ENCODE measurements around the gene CAMKK2.
"Not testable (repeated sequence)": the region's sequence is repeated elsewhere in the genome, so short reads cannot be mapped to it uniquely, and the experiment has no call there.

Gene CAMKK2

DNA sequence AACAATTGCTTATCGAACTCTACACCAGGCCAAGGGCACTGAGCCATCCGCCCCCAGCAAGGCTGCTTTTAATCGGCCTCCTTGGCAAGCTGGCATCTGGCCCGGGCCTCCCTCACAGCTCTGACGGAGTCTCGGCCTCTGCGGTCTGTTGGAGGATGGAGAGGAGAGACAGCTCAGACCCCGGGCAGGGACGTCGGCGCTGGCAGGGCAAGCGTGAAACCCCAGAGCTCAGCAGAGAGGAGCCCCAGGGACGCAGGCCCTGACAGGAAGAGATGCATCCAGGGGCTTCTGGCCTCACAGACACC is 17.5 kb downstream of the CAMKK2 start:
- no peak for DNase-seq (ENCODE audit: low spot score)

DNA sequence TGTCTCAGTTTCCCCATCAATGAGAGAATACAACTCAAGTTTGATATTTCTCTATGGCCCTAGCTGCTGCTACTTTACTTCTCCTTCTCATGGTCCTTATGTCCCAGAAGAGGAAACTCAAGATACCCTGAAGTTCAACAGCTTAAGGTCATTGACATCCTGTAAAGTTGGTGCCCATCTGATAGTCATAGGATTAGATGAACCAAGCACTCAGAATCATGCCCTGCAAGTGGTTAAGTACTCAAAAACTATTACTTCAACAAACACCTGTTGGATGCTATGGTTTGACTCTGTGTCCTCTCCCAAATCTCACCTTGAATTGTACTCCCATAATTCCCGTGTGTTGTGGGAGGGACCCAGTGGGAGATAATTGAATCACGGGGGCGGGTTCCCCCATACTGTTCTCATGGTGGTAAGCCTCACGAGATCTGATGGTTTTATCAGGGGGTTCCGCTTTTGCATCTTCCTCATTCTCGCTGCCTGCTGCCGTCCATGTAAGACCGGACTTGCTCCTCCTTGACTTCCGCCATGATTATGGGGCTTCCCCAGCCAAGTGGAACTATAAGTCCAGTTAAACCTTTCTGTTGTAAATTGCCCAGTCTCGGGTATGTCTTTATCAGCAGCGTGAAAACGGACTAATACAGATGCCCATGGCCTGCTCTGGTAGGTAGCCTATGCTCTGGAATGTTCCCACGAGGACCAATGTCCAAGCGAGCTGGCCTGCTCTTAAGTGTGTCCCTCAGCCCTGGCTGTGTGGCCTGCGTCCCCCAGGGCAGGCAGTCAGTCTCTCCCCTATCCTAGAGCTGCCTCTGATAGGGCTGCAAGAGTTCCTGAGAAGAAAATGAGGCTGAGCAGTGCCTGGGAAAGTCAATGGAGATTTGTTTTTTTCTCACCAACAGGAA is 18.1 kb downstream of the CAMKK2 start:
- no peak for DNase-seq (ENCODE audit: low spot score)

DNA sequence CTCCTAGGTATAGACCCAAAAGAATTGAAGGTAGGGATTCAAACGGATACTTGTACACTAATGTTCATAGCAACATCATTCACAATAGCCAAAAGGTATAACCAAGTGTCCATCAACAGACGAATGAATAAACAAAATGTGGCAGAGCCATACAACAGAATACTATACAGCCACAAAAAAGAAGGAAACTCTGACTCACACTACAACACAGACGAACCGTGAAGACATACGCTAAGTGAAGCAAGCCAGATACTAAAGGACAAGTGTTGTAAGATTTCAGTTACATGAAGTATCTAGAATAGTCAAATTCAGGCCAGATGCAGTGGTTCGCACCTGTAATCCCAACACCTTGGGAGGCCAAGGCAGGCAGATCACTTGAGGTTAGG is 19.1 kb downstream of the CAMKK2 start:
- no peak for DNase-seq (ENCODE audit: low spot score)

DNA sequence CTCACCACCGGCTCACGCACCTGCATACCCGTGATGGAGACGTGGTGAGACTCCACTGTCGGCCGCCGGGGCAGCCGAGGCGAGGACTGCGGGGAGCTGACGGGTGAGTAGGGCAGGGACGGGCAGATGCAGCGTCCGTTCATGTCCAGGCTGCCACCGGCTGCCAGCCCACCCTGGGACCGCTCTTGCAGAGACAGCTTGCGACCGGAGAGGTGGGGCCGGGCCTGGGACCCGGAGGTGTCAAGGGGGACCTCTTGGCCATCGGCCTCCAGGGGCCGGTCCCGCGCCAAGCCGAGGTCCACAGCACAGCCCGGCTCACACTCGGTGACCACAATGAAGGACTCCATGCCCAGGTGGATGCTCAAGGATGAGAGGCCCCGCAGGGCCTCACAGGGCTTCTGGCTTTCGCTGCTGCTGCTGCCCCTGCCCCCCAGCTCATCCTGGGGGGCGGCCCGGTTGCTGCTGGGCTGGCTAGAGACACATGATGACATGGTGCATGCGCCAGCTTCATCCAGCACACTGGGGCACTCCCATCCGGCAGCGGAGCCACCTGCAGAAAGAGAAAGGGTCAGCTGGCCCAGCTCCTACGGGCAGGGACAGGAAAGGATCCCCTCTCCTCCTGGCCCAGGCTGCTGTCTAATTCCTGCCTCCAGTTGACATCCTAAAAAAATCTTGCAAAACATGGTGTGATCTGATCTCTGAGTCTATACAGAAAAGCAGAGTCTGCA is 22.3 kb downstream of the CAMKK2 start:
- DNase-seq (ENCODE audit: low spot score): no peak

DNA sequence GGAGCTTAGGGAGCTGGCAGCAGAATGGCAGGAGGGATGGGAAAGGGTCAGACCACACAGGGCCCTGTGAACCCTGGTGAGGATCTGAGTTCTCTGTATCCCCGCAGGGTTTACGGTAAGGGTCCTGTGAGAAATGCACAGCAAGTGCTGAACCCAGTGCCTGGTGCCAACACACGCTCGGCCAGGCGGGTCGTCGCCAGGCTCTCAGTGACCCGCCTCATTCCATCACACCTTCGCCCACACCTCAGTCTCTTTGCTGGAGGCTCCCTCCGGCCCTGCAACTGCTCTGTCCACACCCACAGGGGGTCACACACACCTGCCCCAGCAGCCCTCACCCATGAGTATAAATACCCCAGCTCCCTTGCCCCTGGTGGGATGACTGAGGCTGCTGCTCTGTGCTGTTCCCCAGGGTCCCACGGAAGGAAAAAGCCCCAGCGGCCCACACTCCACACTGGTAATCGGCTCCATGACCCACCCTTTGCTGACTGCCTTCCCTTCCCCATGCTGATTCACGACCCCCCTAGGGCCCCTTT is 23.1 kb downstream of the CAMKK2 start:
- no peak for DNase-seq (ENCODE audit: low spot score)

DNA sequence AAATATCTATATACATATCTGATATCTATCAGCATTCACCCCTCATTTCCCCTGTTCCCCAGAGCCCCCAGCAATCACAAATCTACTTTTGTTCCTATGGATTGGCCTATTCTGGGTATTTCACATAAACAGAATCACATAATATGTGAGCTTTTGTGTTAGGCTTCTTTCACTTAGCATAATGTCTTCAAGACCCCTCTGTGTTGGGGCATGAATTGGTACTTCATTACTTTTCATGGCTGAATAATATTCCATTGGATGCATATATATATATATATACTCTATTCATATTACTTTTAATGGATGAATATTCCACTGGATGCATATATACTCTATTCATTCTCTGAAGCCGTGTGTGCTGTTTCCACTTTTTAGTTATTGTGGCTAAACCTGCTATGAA is 28.7 kb downstream of the CAMKK2 start:
- DNase-seq (ENCODE audit: low spot score): no peak

DNA sequence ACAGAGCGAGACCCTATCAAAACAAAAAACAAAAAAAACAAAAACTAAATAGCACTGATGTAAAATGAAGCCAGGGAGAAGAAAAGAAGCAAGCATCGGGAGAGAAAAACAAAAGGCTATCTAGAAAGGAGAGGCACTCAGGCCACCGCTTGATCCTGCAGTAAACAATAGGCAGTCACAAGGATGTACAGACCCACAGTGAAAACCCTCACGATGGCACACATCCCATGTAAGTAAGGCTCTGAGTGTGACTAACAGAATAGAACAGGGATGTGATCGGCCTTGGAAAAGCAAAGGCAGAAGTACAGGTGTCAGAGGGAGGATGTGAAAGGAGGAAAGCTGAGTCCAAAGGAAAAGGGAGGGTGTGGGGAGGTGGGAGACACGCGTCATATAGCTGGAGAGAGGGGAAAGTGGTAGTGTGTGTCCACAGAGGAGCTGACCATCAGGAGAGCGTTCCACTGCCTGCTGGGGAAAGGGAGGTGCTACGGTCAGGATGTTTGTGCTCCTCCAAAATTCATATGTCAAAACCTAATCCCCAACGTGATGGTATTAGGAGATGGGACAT is 31.5 kb downstream of the CAMKK2 start:
- DNase-seq (ENCODE audit: low spot score): no peak

DNA sequence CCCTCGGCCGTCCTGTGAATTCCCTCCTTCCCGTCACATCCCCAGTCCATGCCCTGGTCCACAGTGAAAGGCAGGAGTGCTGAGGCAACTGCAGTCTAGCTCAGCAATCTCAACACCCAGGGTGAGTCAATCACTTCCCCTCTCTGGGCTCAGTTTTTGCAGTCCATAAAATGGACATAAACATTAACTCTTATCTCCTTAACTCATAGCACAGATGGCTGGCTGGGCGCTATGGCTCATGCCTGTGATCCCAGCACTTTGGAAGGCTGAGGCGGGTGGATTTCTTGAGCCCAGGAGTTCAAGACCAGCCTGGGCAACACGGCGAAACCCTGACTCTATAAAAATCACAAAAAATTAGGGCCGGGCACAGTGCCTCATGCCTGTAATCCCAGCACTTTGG is 32.4 kb downstream of the CAMKK2 start:
- no peak for DNase-seq (ENCODE audit: low spot score)

DNA sequence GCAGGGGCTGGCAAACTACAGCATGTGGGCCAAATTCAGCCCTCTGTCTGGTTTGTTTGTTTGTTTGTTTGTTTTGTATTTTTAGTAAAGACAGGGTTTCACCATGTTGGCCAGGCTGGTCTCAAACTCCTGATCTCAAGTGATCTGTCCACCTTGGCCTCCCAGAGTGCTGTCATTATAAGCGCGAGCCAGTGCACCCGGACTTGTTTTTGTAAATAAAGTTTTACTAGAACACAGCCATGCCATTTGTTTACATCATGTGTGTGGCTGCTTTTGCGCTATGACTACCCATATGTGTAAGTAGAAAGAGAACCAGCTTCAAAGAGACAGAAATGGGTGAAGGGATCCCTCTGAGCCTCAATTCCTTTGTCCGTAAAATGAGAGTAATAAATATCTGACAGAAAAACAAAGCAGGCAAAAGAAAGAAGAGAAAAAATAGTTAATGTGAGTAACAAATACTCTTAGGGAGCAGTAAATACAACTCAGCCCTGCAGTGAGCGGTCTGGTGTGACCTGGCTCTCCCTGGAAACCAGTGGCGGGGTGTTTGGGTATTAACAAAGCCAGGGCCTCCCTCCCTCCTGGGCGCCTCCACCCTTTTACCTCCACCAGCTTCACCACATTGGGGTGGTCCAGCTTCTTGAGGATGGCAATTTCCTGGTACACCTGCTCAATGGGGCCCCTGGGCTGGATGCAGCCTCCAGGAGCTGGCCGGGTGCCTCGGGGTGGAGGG is 33.1 kb downstream of the CAMKK2 start:
- no peak for DNase-seq (ENCODE audit: low spot score)

DNA sequence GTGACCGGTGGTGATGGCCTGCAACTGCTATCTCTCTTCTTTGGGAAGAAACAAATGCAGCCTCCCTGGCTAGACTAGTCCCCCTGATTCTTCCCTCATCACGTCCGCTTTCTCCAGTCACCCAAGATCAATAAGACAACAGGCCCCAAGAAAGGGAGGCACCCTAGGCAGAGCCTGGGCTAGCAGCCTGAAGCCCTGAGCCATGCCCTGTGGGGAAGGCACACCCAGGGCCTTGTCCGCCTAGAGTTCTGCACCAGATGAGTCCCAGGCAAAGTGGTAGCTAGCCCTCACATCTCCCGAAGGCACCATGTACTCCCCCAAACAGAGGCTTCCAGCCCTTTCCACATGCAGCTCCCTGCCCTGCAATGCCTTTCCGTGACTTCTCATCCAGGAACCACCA is 35.1 kb downstream of the CAMKK2 start:
- no peak for DNase-seq (ENCODE audit: low spot score)

DNA sequence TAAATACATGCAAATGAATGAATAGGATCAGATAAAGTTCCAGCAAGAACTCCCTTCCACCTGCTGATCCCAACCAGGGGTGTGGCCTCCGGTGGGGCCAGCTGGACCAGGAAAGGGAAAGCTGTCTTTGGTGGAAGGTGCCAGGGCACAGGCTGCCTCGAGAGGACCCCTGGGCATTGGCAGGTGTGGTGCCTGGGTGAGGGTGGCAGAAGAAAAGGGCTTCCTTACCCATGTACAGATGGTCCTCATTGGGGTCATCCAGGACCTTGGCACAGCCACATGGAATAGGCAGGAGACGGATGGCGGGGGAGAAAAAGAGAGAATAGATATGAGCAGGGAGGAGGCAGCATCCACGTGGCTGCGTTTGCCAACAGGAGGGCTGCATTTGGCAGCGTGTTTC is 36.4 kb downstream of the CAMKK2 start:
- no peak for DNase-seq (ENCODE audit: low spot score)

DNA sequence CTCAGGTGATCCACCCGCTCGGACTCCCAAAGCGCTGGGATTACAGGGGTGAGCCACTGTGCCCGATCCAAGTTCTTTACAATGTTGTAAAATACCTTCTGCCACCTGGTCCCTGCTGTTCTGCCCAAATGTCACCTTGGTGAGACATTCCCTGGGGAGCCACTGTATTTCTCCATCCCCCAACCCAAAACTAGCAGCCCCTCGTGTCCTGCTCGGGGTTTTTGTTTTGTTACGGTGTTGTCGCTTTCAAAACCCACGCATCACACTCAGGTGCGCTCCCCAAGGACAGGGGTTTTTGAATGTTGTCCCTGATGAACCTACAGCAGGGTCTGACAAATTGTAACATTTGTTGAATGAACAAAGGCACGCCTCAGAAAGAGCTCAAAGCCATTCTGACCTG is 37.4 kb downstream of the CAMKK2 start:
- DNase-seq (ENCODE audit: low spot score): no peak

DNA sequence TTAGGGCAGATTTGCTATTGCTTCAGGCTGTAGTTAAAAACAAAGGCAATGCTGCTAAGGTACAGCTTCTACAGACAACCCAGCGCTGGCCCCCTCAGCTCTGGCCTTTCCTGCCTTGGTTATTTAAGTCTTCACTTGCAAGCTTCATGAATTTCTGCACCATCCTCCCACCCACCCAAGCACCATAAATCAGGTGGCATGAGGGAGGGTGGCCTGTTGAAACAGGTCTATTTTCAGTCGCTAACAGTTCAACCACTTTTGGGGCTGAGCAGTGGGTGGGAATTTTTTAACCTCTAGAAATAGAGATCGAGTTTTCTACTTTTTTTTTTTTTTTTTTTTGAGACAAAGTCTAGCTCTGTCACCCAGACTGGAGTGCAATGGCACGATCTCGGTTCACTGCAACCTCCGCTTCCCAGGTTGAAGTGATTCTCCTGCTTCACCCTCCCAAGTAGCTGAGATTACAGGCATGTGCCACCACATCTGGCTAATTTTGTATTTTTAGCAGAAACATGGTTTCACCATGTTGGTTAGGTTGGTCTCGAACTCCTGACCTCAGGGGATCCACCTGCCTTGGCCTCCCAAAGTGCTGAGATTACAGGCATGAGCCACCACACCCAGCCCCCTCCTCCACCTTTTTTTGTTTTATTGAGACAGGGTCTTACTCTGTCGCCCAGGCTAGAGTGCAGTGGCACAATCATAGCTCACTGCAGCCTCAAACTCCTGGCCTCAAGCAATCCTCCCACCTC is 38.6 kb downstream of the CAMKK2 start:
- DNase-seq (ENCODE audit: low spot score): not testable (repeated sequence)

DNA sequence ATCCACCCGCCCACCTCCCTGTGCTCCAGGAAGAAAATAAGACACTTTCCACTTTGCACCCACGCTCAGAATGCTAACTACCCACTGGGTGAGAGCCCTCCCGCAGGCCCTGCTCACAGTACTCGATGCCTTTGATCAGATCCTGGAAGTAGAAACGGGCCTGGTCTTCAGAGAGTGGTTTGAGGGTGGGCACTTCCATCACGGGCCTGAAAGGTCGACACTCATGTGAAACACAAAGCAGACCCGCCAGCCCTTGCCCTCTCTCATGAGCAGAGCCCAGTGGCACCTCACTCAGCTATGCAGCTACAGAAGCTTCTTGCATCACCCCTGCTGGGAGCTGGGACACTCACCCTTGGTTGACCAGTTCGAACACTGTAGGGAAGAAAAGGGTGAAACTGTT is 41.1 kb downstream of the CAMKK2 start:
- DNase-seq (ENCODE audit: low spot score): no peak

DNA sequence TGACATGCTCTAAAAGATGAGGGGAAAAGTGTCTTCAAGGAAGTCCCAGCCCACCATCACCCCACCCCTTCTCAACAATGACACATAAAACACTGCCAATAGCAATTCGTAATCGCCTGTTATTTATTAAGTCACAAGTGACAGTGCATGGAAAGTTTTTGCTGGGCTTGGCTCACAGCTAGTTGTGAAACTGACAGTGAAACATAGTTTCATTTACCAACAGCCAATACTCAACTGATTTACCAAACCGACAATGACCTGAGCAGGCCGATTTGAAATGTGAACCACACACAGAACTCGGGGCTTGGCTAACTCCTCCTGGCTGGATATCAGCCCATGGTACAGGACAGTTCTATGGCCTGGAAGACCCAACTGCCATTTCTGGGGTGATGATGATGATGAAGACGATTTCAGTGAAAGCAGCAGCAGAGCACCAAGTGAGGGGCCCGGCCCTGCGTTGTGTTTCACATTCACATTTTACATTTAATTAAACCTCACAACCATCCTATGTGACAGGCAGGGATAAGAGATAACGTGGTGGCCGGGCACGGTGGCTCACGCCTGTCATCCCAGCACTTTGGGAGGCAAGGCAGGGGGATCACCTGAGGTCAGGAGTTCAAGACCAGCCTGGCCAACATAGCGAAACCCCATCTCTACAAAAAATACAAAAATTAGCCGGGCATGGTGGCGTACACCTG is 42.7 kb downstream of the CAMKK2 start:
- no peak for DNase-seq (ENCODE audit: low spot score)

DNA sequence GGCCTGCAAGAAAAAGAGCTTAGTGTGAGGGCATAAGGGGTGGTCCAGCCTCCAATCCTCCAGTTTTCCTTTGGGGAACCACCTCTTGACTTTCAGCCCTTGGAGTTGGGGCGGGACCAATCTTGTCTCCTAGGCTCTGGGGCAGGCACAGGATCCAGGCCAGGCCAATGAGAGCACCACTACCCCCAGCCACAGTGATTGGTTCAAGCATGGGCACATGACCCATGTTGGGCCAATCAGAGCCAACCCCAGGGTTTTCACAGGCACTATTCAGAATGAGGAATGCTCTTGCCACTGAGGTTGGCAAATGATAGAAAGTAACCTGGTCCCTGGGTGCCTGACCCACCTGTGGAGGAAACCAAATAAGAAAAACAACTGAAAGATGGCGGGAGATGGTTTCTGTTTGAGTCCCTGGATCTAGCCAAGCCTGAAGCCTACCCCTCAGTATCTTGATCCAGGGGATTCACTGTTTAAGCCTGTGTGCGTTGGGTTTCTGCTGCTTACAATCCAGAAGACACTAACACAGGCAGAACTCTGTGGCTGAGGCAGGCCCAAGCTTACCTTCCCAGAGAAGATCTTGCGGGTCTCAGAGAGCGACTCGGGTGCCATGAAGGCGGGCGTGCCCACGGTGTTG is 43.7 kb downstream of the CAMKK2 start:
- no peak for DNase-seq (ENCODE audit: low spot score)

DNA sequence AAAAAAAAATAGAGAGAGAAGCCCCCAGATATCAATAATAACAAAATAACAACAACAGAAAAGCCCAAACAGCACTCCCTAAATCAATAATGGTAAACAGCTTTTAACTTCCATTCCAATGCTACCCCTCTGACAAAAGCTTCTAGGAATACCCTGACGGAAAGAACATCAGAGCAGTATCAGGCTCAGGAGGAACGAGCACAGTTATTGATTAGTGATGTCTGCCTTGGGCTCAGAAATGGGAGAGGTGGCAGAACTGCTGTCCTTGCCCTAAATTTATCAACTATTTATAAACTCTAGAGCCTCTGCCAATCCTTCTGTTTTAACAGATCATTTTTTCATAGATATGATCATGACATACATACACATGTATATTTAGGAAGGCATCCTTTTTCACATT is 44.7 kb downstream of the CAMKK2 start:
- no peak for DNase-seq (ENCODE audit: low spot score)

DNA sequence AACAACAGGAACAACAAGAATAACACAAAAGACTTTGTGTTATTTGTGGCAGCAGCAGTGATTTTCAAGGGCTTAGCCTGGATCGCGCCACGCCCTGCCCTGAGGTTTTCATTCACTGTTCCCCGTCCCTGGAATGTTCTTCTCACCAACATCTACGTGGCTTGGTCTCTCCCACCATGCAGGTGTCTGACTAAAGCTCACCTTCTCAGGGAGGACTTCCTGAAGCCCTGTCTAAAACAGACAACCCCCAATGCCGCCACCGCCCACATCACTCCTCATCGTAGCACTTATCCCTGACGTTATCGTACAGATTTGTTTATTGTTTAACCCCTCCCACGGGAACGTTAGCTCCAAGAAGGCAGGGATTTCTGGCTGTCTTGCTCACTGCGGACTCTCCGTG is 46.1 kb downstream of the CAMKK2 start:
- DNase-seq (ENCODE audit: low spot score): no peak

DNA sequence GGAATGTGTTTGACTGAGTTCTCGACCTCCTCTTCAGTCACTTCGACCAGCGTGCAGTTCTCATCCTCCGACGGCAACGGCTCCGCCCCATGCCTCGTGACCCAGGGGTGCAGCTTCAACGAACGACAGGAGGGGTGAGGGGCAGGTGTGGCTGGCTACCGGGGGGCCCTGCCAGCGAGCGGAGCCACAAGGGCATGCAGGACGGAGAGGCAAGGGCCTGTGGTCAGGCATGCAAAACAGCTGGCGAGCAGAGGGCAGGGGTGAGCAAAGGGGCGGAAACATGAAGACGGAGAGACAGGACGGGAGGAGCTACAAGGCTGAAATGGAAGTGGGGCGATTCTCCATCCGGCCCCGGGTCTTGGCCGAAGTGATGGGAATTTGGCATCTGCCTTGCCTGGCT is 47.9 kb downstream of the CAMKK2 start:
- DNase-seq (ENCODE audit: low spot score): no peak

DNA sequence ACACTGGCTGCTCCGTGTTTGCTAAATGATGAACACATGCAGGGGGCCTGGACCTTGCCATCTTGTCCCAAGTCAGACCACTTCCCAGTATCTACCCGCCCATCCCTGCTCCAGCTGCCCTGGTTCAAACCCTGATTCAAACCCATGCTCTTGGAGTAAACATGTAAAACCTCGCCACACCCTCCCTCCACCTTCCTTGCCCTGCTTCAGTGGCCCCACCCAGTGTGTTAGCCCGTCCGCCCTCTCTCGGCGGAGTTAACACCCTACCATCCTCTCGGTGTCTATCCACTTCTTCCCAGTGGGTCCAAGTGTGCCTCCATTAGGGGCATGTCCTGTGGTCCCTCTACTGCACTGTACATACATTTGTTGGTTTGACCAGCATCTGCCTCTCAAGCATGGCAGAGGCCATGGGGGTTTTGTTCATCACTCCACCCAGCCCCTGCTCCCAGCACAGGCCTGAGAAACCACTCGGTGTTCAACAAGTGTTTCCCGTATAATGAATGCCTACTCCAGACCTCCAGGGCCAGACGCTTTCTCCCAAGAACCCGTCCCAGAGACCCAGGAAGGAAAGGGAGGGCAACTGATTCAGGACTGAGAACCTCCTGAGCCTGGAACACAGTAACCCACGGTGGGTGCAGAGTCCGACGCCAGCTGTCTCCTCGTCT is 49.5 kb downstream of the CAMKK2 start:
- no peak for DNase-seq (ENCODE audit: low spot score)

Measured in left forelimb (tissue), 1 donor.